Neural cell (in vitro differentiated cells): ENCODE results near the gene RHOBTB3. TPM values are rescaled to one million over a fixed set of nuclear protein-coding genes. Genes with fewer than 3 reads are reported as not detected.

Source experiments
- H2AFZ ChIP-seq: fragments of 200-600, 300-800 bp; sonication (generic), shearing (Covaris generic); 2 replicates; pipeline ENCODE4 v1.6.0; 2014; ENCODE audit warnings: low read depth, mild to moderate bottlenecking, antibody characterized with exemption, low read length, moderate library complexity
- H3F3A ChIP-seq: fragments of 200-600 bp; shearing (Covaris generic); 2 replicates; pipeline ENCODE4 v1.6.1; 2016; ENCODE audit warnings: mild to moderate bottlenecking, moderate library complexity, mixed read lengths, antibody characterized with exemption, low read length; ENCODE audit not compliant: insufficient read depth, poor library complexity, severe bottlenecking
- H3K27ac ChIP-seq: fragments of 200-600, 300-800 bp; sonication (generic), shearing (Covaris generic); 2 replicates; pipeline ENCODE4 v1.5.1; 2014; ENCODE audit warnings: mild to moderate bottlenecking, low read length, moderate library complexity
- H3K27me3 ChIP-seq: fragments of 300-800, 200-600 bp; sonication (generic), shearing (Covaris generic); 2 replicates; pipeline ENCODE4 v1.6.0; 2014; ENCODE audit warnings: mild to moderate bottlenecking, low read depth, low read length, moderate library complexity; ENCODE audit not compliant: insufficient read depth
- H3K36me3 ChIP-seq: fragments of 300-800, 200-600 bp; sonication (generic), shearing (Covaris generic); 2 replicates; pipeline ENCODE4 v1.5.1; 2014; ENCODE audit warnings: mild to moderate bottlenecking, antibody characterized with exemption, low read length, moderate library complexity; ENCODE audit not compliant: insufficient read depth
- H3K4me2 ChIP-seq: fragments of 300-800, 200-600 bp; sonication (generic), shearing (Covaris generic); 2 replicates; pipeline ENCODE4 v1.6.0; 2014; ENCODE audit warnings: mild to moderate bottlenecking, low read length
- H3K4me3 ChIP-seq: fragments of 300-800, 200-600 bp; sonication (generic), shearing (Covaris generic); 2 replicates; pipeline ENCODE4 v1.5.1; 2014; ENCODE audit warnings: mild to moderate bottlenecking, low read length, moderate library complexity
- H3K79me2 ChIP-seq: fragments of 200-600 bp; shearing (Covaris generic); replicated peaks from 2 replicates; pipeline ENCODE4 v1.6.0; 2014; ENCODE audit warnings: mild to moderate bottlenecking, low read length, moderate library complexity; ENCODE audit not compliant: insufficient read depth
- H3K9ac ChIP-seq: fragments of 300-800, 200-600 bp; sonication (generic), shearing (Covaris generic); 2 replicates; pipeline ENCODE4 v1.6.1; 2016; ENCODE audit warnings: mild to moderate bottlenecking, low read length, mixed read lengths
- H3K9me2 ChIP-seq: fragments of 200-600 bp; shearing (Covaris generic); 2 replicates; pipeline ENCODE4 v1.6.1; 2016; ENCODE audit warnings: mild to moderate bottlenecking, low read length, mixed read lengths; ENCODE audit not compliant: insufficient read depth
- H3K9me3 ChIP-seq: fragments of 200-600, 300-800 bp; sonication (generic), shearing (Covaris generic); 2 replicates; pipeline ENCODE4 v1.6.1; 2016; ENCODE audit warnings: mild to moderate bottlenecking, mixed run types, low read length, moderate library complexity, mixed read lengths
- H4K20me1 ChIP-seq: fragments of 200-600 bp; shearing (Covaris generic); 2 replicates; pipeline ENCODE4 v1.6.1; 2016; ENCODE audit warnings: mild to moderate bottlenecking, mixed run types; ENCODE audit not compliant: insufficient read depth
- EP300 ChIP-seq: fragments of 450-650 bp; conservative IDR thresholded peaks from 2 replicates; pipeline ENCODE4 v1.6.1; 2014; ENCODE audit warnings: antibody characterized with exemption, mild to moderate bottlenecking, moderate library complexity; ENCODE audit not compliant: poor library complexity, severe bottlenecking
- EZH2 ChIP-seq: fragments of 200-600, 300-800 bp; shearing (Covaris generic), sonication (generic); IDR thresholded peaks from 2 replicates; pipeline ENCODE4 v1.6.1; 2014; ENCODE audit warnings: antibody characterized with exemption, low read length, borderline replicate concordance, mild to moderate bottlenecking; ENCODE audit not compliant: insufficient read depth, poor library complexity, severe bottlenecking
- MXI1 ChIP-seq: fragments of 450-650 bp; conservative IDR thresholded peaks from 2 replicates; pipeline ENCODE4 v1.6.1; 2014; ENCODE audit warnings: antibody characterized with exemption, mild to moderate bottlenecking; ENCODE audit not compliant: poor library complexity, severe bottlenecking
- POLR2AphosphoS5 ChIP-seq: IDR thresholded peaks from 2 replicates; pipeline ENCODE4 v1.6.1; 2012
- RAD21 ChIP-seq: fragments of 450-650 bp; conservative IDR thresholded peaks from 2 replicates; pipeline ENCODE4 v1.6.1; 2014; ENCODE audit warnings: antibody characterized with exemption, mild to moderate bottlenecking, moderate library complexity
- SMC3 ChIP-seq: fragments of 450-650 bp; conservative IDR thresholded peaks from 2 replicates; pipeline ENCODE4 v1.6.1; 2014; ENCODE audit warnings: antibody characterized with exemption, mild to moderate bottlenecking, moderate library complexity; ENCODE audit not compliant: poor library complexity
- TAF1 ChIP-seq: IDR thresholded peaks from 2 replicates; pipeline ENCODE4 v1.6.1; 2012; ENCODE audit warnings: low read depth
- polyA plus RNA-seq: library from polyadenylated mRNA; depleted of rRNA; stranded (reverse); fragments of >200 nt; gene quantifications from 2 replicates; pipeline ENCODE4 v1.2.3, GENCODE V29; 2014
- TF ChIP-seq, protein P1 (sequence below): IDR thresholded peaks from 2 replicates; pipeline ENCODE4 v1.6.1; 2012; ENCODE audit warnings: borderline replicate concordance
- TF ChIP-seq, protein P2 (sequence below): fragments of 450-650 bp; IDR thresholded peaks from 2 replicates; pipeline ENCODE4 v1.5.1; 2014; ENCODE audit warnings: antibody characterized with exemption, mild to moderate bottlenecking, moderate library complexity; ENCODE audit not compliant: poor library complexity, severe bottlenecking

Gene RHOBTB3
- polyA plus RNA-seq, 1 donor from 2014 or later = 99.4 TPM

DNA sequence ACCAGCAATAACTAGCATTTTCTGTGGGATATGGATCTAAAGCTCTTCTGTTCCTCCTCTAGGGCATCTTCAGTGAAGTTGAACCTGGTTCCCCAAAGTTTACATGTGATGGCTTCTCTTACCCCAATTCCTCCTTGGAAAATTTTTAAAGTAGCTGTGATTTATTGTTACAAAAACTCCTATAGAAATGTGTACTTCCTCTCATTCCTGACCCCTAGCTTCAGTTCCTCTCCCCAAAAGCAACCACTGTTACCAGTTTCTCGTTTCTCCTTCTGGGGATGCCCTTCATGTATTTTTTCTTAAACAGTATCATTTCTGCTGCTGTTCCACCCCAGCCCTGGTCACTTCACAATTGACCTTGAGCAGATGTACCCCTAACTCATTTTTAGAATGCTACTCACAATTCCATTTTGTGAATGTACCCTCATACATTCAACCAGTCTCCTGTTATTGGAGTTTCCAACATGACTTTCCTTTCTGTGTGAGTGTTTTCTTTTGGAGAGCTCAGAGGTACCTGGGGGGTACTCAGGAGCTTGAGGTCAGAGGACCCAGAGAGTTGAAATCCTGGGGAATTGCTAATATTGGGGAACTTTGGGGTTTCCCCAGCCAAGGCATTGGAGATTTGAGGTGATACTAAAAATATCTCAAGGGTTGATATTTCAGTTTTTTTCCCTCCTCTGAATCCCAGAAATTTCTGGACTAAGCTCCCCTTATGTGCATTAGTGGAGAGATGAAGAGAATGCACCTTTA, 110.0 kb downstream of the RHOBTB3 start:
- Histone ChIP-seq H2AFZ (no peak overlapping the region), H3K9me2 (no peaks in the 10 kb centered on the region), H3K9me3 (no peaks in the 10 kb centered on the region), H3K27me3 (no peaks in the 10 kb centered on the region), H3K79me2 (no peaks in the 10 kb centered on the region), H4K20me1 (no peaks in the 10 kb centered on the region), H3K4me2 (no peak overlapping the region), H3K36me3 (no peaks in the 10 kb centered on the region), H3K9ac (no peak overlapping the region), H3F3A (no peaks in the 10 kb centered on the region), H3K27ac (no peak overlapping the region), H3K4me3 (no peak overlapping the region)
- TF ChIP-seq EZH2 = no peak
- TF ChIP-seq RAD21 = no peak
- TF ChIP-seq SMC3 = no peak
- TF ChIP-seq TAF1 = no peak
- TF ChIP-seq MXI1 = no peak
- TF ChIP-seq, protein P1, sequence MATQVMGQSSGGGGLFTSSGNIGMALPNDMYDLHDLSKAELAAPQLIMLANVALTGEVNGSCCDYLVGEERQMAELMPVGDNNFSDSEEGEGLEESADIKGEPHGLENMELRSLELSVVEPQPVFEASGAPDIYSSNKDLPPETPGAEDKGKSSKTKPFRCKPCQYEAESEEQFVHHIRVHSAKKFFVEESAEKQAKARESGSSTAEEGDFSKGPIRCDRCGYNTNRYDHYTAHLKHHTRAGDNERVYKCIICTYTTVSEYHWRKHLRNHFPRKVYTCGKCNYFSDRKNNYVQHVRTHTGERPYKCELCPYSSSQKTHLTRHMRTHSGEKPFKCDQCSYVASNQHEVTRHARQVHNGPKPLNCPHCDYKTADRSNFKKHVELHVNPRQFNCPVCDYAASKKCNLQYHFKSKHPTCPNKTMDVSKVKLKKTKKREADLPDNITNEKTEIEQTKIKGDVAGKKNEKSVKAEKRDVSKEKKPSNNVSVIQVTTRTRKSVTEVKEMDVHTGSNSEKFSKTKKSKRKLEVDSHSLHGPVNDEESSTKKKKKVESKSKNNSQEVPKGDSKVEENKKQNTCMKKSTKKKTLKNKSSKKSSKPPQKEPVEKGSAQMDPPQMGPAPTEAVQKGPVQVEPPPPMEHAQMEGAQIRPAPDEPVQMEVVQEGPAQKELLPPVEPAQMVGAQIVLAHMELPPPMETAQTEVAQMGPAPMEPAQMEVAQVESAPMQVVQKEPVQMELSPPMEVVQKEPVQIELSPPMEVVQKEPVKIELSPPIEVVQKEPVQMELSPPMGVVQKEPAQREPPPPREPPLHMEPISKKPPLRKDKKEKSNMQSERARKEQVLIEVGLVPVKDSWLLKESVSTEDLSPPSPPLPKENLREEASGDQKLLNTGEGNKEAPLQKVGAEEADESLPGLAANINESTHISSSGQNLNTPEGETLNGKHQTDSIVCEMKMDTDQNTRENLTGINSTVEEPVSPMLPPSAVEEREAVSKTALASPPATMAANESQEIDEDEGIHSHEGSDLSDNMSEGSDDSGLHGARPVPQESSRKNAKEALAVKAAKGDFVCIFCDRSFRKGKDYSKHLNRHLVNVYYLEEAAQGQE = no peak
- TF ChIP-seq EP300 = no peak
- TF ChIP-seq, protein P2, sequence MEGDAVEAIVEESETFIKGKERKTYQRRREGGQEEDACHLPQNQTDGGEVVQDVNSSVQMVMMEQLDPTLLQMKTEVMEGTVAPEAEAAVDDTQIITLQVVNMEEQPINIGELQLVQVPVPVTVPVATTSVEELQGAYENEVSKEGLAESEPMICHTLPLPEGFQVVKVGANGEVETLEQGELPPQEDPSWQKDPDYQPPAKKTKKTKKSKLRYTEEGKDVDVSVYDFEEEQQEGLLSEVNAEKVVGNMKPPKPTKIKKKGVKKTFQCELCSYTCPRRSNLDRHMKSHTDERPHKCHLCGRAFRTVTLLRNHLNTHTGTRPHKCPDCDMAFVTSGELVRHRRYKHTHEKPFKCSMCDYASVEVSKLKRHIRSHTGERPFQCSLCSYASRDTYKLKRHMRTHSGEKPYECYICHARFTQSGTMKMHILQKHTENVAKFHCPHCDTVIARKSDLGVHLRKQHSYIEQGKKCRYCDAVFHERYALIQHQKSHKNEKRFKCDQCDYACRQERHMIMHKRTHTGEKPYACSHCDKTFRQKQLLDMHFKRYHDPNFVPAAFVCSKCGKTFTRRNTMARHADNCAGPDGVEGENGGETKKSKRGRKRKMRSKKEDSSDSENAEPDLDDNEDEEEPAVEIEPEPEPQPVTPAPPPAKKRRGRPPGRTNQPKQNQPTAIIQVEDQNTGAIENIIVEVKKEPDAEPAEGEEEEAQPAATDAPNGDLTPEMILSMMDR = no peak
- no peak for TF ChIP-seq POLR2AphosphoS5

DNA sequence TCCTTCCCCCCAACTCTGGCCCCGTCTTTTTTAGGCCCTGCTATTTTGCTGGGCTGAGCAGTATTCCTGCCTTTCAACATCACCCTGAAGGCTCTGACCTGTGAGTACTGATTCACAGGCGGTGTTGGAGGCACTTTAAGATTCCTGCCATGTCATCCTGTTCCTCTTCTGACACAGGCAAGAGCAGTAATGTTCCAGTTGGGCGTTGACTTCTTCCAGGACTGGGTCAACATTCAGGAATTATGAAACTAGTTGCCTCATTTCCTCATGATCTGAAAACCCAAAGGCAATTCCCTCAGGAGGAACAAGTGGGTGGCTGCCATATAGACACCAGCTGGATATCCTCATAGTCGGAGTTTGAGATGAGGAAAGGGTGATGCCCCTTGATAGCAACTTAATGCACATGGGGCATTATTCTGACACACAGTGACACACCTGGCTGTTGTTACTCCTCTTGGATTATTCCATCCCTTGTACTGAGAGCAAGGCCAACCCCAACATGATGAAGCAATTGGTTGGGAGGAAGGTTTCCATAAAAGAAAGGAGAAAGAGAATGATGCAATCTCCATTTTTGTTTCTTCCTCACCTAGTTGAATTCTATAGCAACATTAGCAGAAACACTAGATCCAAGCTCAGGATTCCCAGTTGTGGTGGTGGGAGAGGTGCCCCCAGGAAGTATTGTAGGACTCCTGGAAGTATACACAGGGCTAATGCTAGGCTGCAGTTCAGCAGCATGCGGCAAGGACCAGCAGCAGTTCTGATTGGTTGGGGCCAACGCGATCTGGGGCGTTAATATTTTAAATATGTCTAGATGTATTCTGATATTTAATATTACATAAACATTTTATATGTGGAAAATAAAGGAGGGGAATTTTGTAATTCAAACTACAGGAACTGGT, 111.0 kb downstream of the RHOBTB3 start:
- no peak overlapping the region for H2AFZ ChIP-seq
- no peaks in the 10 kb centered on the region for H3K9me3 ChIP-seq
- H3K79me2 ChIP-seq = no peaks in the 10 kb centered on the region
- H3K4me3 ChIP-seq = no peak overlapping the region
- no peaks in the 10 kb centered on the region for H3K36me3 ChIP-seq
- H3K4me2 ChIP-seq = no peak overlapping the region
- H3F3A ChIP-seq = no peaks in the 10 kb centered on the region
- TF ChIP-seq SMC3 = no peak
- TF ChIP-seq POLR2AphosphoS5 = no peak
- TF ChIP-seq, protein P1 = no peak
- TF ChIP-seq EZH2 = no peak
- no peak for TF ChIP-seq EP300
- TF ChIP-seq, protein P2 = no peak
- TF ChIP-seq RAD21 = no peak
- TF ChIP-seq MXI1 = no peak
- TF ChIP-seq TAF1 = no peak
- no peak overlapping the region for H3K9ac ChIP-seq
- H3K27ac ChIP-seq = no peak overlapping the region
- no peaks in the 10 kb centered on the region for H4K20me1 ChIP-seq
- H3K9me2 ChIP-seq = no peaks in the 10 kb centered on the region
- no peaks in the 10 kb centered on the region for H3K27me3 ChIP-seq
